Endothelial cell of umbilical vein (primary cell): ENCODE measurements around the gene KCNQ2. TPM values are rescaled to one million over a fixed set of nuclear protein-coding genes. Genes with fewer than 3 reads are reported as not detected.

Experiments
- BruUV-seq: library from RNA; stranded (reverse); fragments of 400-500 nt; replicated peaks from 2 replicates; lab custom pipeline; 2021; lab: Mats Ljungman, UMichigan
- CTCF ChIA-PET: fragments of 300-600, 350-600 bp; sonication (Branson Sonifier 250); formaldehyde crosslinking; loops from one replicate; lab custom pipeline; 2021; ENCODE audit warnings: antibody characterized with exemption, inconsistent platforms; lab: Charles Lee
- POLR2A ChIA-PET: fragments of 300-600, 350-600 bp; sonication (Branson Sonifier 250); formaldehyde crosslinking; loops from one replicate; lab custom pipeline; 2021; ENCODE audit warnings: antibody characterized with exemption, inconsistent platforms; lab: Charles Lee
- DNase-seq: peaks from one replicate; pipeline ENCODE4 v3.0.0-alpha.2; 2011; ENCODE audit warnings: low read depth, low spot score
- FAIRE-seq: peaks from 2 replicates; lab custom pipeline; 2011; peaks lifted over from hg19 to GRCh38; lab: Jason Lieb, UNC
- H2AFZ ChIP-seq: 2 replicates; pipeline ENCODE4 v1.6.0; 2012; ENCODE audit warnings: low read depth, low read length, control low read depth, inconsistent platforms
- H3K27ac ChIP-seq: 2 replicates; pipeline ENCODE4 v1.5.1; 2011; ENCODE audit warnings: low read depth, mild to moderate bottlenecking, control low read depth, low read length, moderate library complexity; ENCODE audit not compliant: insufficient read depth
- H3K27me3 ChIP-seq, 2 experiments: 2 replicates each; pipeline versions ENCODE4 v1.6.0 to v1.6.1; 2011; ENCODE audit warnings: low read length in 2 of 2, mixed read lengths in 1 of 2; ENCODE audit not compliant: control insufficient read depth in 2 of 2, insufficient read depth in 2 of 2
- H3K36me3 ChIP-seq, 2 experiments: 2 replicates in 1 of 2; 3 replicates in 1 of 2; pipeline ENCODE4 v1.5.1; 2011; ENCODE audit warnings: low read length in 2 of 2, mild to moderate bottlenecking in 1 of 2, moderate library complexity in 1 of 2; ENCODE audit not compliant: control insufficient read depth in 2 of 2, insufficient read depth in 2 of 2; ENCODE audit errors: extremely low read depth in 1 of 2
- H3K4me1 ChIP-seq: 3 replicates; pipeline ENCODE4 v1.5.1; 2011; ENCODE audit warnings: mild to moderate bottlenecking, low read length; ENCODE audit not compliant: control insufficient read depth, insufficient read depth; ENCODE audit errors: extremely low read depth
- H3K4me2 ChIP-seq: 2 replicates; pipeline ENCODE4 v1.6.1; 2011; ENCODE audit warnings: low read length, control low read depth, mixed read lengths; ENCODE audit not compliant: insufficient read depth
- H3K4me3 ChIP-seq, 3 experiments: fragments of 200-600 bp in 1 of 3; sonication (generic), shearing (Covaris generic) in 1 of 3; replicated peaks in 1 of 3; 2 replicates each; pipeline ENCODE4 v1.5.1; 2011 to 2016; ENCODE audit warnings: control low read depth in 3 of 3, low read length in 3 of 3, mild to moderate bottlenecking in 2 of 3, inconsistent platforms in 1 of 3, low read depth in 1 of 3, moderate library complexity in 1 of 3; ENCODE audit not compliant: insufficient read depth in 1 of 3
- H3K79me2 ChIP-seq: 2 replicates; pipeline ENCODE4 v1.6.0; 2012; ENCODE audit warnings: low read length, inconsistent platforms; ENCODE audit not compliant: control insufficient read depth, insufficient read depth
- H3K9ac ChIP-seq: replicated peaks from 2 replicates; pipeline ENCODE3; 2011; ENCODE audit warnings: low read length, control low read depth; ENCODE audit not compliant: insufficient read depth; ENCODE audit errors: extremely low read depth
- H3K9me1 ChIP-seq: replicated peaks from 3 replicates; pipeline ENCODE4 v1.6.0; 2011; ENCODE audit warnings: mild to moderate bottlenecking, low read length; ENCODE audit not compliant: control insufficient read depth, insufficient read depth; ENCODE audit errors: extremely low read depth
- H3K9me3 ChIP-seq: replicated peaks from 2 replicates; pipeline ENCODE4 v1.5.1; 2012; ENCODE audit warnings: low read length, inconsistent platforms; ENCODE audit not compliant: control insufficient read depth, insufficient read depth
- H4K20me1 ChIP-seq: replicated peaks from 2 replicates; pipeline ENCODE3; 2011; ENCODE audit warnings: mild to moderate bottlenecking, low read length; ENCODE audit not compliant: control insufficient read depth, insufficient read depth; ENCODE audit errors: extremely low read depth
- CTCF ChIP-seq, 2 donors: IDR thresholded peaks; 1 replicate in 1 of 2; 2 replicates in 1 of 2; pipeline ENCODE4 v1.5.1; 2011; ENCODE audit warnings: low read length in 2 of 2, mild to moderate bottlenecking in 2 of 2, moderate library complexity in 2 of 2, control low read depth in 1 of 2, inconsistent platforms in 1 of 2, low read depth in 1 of 2; ENCODE audit not compliant: insufficient read depth in 1 of 2; ENCODE audit errors: extremely low read depth in 1 of 2
- EZH2 ChIP-seq: IDR thresholded peaks from 2 replicates; pipeline ENCODE4 v1.6.1; 2012; ENCODE audit warnings: borderline replicate concordance, low read depth, mild to moderate bottlenecking, moderate library complexity, low read length, inconsistent platforms; ENCODE audit not compliant: severe bottlenecking
- FOS ChIP-seq: IDR thresholded peaks from 2 replicates; pipeline ENCODE4 v1.6.1; 2011; ENCODE audit warnings: mild to moderate bottlenecking, low read length, moderate library complexity, borderline replicate concordance; ENCODE audit not compliant: insufficient read depth
- GATA2 ChIP-seq: IDR thresholded peaks from 2 replicates; pipeline ENCODE4 v1.7.0; 2011; ENCODE audit warnings: low read depth, mild to moderate bottlenecking, moderate library complexity, mixed read lengths, low read length; ENCODE audit not compliant: insufficient read length, insufficient read depth
- JUN ChIP-seq: IDR thresholded peaks from 2 replicates; pipeline ENCODE4 v1.6.1; 2011; ENCODE audit warnings: borderline replicate concordance, low read depth; ENCODE audit not compliant: insufficient read length, insufficient read depth
- MAX ChIP-seq: IDR thresholded peaks from 2 replicates; pipeline ENCODE4 v1.6.1; 2011; ENCODE audit not compliant: insufficient read depth, insufficient read length
- MYC ChIP-seq: IDR thresholded peaks from one replicate; pipeline ENCODE4 v1.6.1; 2011; ENCODE audit warnings: mild to moderate bottlenecking, low read depth, low read length
- POLR2A ChIP-seq: IDR thresholded peaks from 2 replicates; pipeline ENCODE4 v1.6.1; 2012; ENCODE audit warnings: low read depth, mild to moderate bottlenecking, control low read depth, low read length
- POLR2AphosphoS5 ChIP-seq: IDR thresholded peaks from 2 replicates; pipeline ENCODE4 v1.6.1; 2012; ENCODE audit warnings: low read depth, mild to moderate bottlenecking, control low read depth, low read length, moderate library complexity; ENCODE audit not compliant: insufficient read depth
- dilution Hi-C: fragments of 300-500 bp; cut with MboI; formaldehyde crosslinking; loops from one replicate; pipeline ENCODE4 v1.15.0; 2019; ENCODE audit warnings: low sequenced_read_pairs; ENCODE audit not compliant: extremely low pct_ligation_motif_present
- intact Hi-C: fragments of 100-400 bp; cut with micrococcal nuclease; formaldehyde crosslinking; loops from one replicate; pipeline ENCODE4 v1.10.0; 2022
- polyA plus RNA-seq, 4 experiments: library from polyadenylated mRNA; depleted of rRNA in 3 of 4; stranded (reverse) in 3 of 4; unstranded in 1 of 4; fragments of >200 nt; gene quantifications; 2 replicates each; pipeline versions ENCODE4 v1.2.1 to v1.2.3, GENCODE V29; 2011 to 2012; ENCODE audit warnings: missing spikeins in 1 of 4
- total RNA-seq: library from RNA; stranded (reverse); gene quantifications from 2 replicates; pipeline ENCODE4 v1.2.3, GENCODE V29; 2021

Gene KCNQ2
- total and polyA plus RNA-seq, 2 donors (not counting 3 experiments of a cell fraction or from before 2014, with no cell fraction given): not detected

- H3K4me1 ChIP-seq: no peaks in the 10 kb centered on the region
- no peak overlapping the region for H3K27ac ChIP-seq
Observed at GRCh38 chr20:63462244-63462643, 10.2 kb downstream of the KCNQ2 start.

GRCh38 chr20:63461104-63461763, 11.2 kb downstream of the KCNQ2 start:
- no peaks in the 10 kb centered on the region for H3K9me1 ChIP-seq
- FAIRE-seq (no peak), DNase-seq (no peak)
- no peak overlapping the region for H3K27ac ChIP-seq
- TF ChIP-seq EZH2: no peak
- no peak for TF ChIP-seq MAX
- no peak for TF ChIP-seq JUN
- TF ChIP-seq POLR2A: no peak
- TF ChIP-seq MYC: no peak
- TF ChIP-seq FOS: no peak
- no peak for TF ChIP-seq GATA2
- no peak for TF ChIP-seq CTCF (IDR thresholded peaks at IDR 0.05; ENCODE audit: extremely low read depth in 1 of 2, insufficient read depth in 1 of 2, low read depth in 1 of 2, low read length in 2 of 2)
- H3K9me3 ChIP-seq: no peaks in the 10 kb centered on the region
- BruUV-seq: no TSS peak
- H4K20me1 ChIP-seq: no peaks in the 10 kb centered on the region
- H3K9ac ChIP-seq: no peak overlapping the region
- H3K4me2 ChIP-seq: no peak overlapping the region
- dilution Hi-C loops (no loop called here), intact Hi-C loops (no loop called here)
- H3K79me2 ChIP-seq: no peaks in the 10 kb centered on the region
- ChIA-PET CTCF (interaction anchor here (1.0 to 1.4 kb wide), 2 partner anchors 17 to 35 kb away, joined by 3 to 4 read pairs; no protein-coding TSS in a partner anchor), POLR2A (no interaction called here)
- H3K4me3 ChIP-seq: no peak overlapping the region
- H3K36me3 ChIP-seq: no peaks in the 10 kb centered on the region
- no peaks in the 10 kb centered on the region for H3K4me1 ChIP-seq
- H3K27me3 ChIP-seq: no peaks in the 10 kb centered on the region
- H2AFZ ChIP-seq: no peak overlapping the region

More at GRCh38 chr20:63462244-63462643, 10.2 kb downstream of the KCNQ2 start:
- no peak overlapping the region for H3K9ac ChIP-seq
- no peak for FAIRE-seq
- BruUV-seq: no TSS peak
- TF ChIP-seq POLR2AphosphoS5: no peak
- H2AFZ ChIP-seq: no peak overlapping the region
- H3K9me1 ChIP-seq: no peaks in the 10 kb centered on the region
- H3K27me3 ChIP-seq: no peaks in the 10 kb centered on the region
- no peak for DNase-seq
- dilution Hi-C loops: no loop called here
- POLR2A ChIA-PET: no interaction called here
- H3K4me3 ChIP-seq: no peak overlapping the region
- CTCF ChIA-PET: no interaction called here
- H3K79me2 ChIP-seq: no peaks in the 10 kb centered on the region
- intact Hi-C loops: no loop called here
- no peaks in the 10 kb centered on the region for H3K9me3 ChIP-seq
- H4K20me1 ChIP-seq: no peaks in the 10 kb centered on the region
- no peak overlapping the region for H3K4me2 ChIP-seq
- no peaks in the 10 kb centered on the region for H3K36me3 ChIP-seq
